Measurements from ENCODE around the gene PPARA. TPM values are rescaled to one million over a fixed set of nuclear protein-coding genes. Genes with fewer than 3 reads are reported as not detected.

Gene PPARA
- total RNA-seq, 1 donor from 2014 or later = 8.4 TPM

DNA sequence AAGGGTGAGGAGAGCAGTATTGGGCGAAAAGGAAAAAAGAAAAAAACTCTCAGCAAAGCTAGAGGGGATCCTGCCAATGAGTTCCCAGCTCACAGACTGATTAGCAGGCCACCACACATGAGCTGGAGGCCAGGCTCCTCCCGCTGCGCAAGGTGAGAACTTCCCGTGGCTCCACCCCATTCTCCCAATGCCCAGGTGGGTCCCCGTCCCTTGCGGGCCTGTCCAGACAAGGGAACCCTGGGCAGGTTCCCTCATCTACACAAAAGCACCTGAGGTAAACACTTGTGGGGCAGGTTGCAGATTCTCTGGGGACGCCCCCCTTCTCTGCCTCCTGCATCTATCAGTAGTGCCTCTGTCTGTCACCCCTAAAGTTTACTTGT lies 53.3 kb downstream of the PPARA start:
- Mint-ChIP-seq H3K36me3 (ENCODE audit: low read depth, unreplicated experiment) (peaks cover 13% of the 10 kb centered on the region), H3K27me3 (ENCODE audit: low read depth, unreplicated experiment) (no peaks in the 10 kb centered on the region), H3K27ac (ENCODE audit: unreplicated experiment) (no peak overlapping the region), H3K4me1 (ENCODE audit: low read depth, unreplicated experiment) (peaks cover 8% of the 10 kb centered on the region), H3K4me3 (ENCODE audit: unreplicated experiment) (no peak overlapping the region), H3K9me3 (ENCODE audit: unreplicated experiment) (peaks cover 3% of the 10 kb centered on the region)
- Histone ChIP-seq H3K79me2 (ENCODE audit: insufficient read depth, low read length) (no peaks in the 10 kb centered on the region), H3K27me3 (ENCODE audit: insufficient read depth, low read length) (no peaks in the 10 kb centered on the region), H4K20me1 (ENCODE audit: insufficient read depth, low read length) (no peaks in the 10 kb centered on the region), H2AFZ (ENCODE audit: low read depth, low read length) (no peak overlapping the region), H3K4me2 (ENCODE audit: low read length) (no peak overlapping the region), H3K4me1 (ENCODE audit: insufficient read depth, low read length) (no peaks in the 10 kb centered on the region), H3K9me3 (ENCODE audit: insufficient read depth, low read depth, low read length) (no peaks in the 10 kb centered on the region), H3K9ac (ENCODE audit: low read length) (no peak overlapping the region), H3K36me3 (ENCODE audit: insufficient read depth, low read length) (no peaks in the 10 kb centered on the region), H3K4me3 (ENCODE audit: insufficient read depth, low read depth, low read length) (no peak overlapping the region), H3K27ac (ENCODE audit: low read depth, low read length) (no peak overlapping the region)
- no peak for TF ChIP-seq EZH2 (IDR thresholded peaks at IDR 0.05; ENCODE audit: insufficient read depth, low read length)
- TF ChIP-seq, protein P1, sequence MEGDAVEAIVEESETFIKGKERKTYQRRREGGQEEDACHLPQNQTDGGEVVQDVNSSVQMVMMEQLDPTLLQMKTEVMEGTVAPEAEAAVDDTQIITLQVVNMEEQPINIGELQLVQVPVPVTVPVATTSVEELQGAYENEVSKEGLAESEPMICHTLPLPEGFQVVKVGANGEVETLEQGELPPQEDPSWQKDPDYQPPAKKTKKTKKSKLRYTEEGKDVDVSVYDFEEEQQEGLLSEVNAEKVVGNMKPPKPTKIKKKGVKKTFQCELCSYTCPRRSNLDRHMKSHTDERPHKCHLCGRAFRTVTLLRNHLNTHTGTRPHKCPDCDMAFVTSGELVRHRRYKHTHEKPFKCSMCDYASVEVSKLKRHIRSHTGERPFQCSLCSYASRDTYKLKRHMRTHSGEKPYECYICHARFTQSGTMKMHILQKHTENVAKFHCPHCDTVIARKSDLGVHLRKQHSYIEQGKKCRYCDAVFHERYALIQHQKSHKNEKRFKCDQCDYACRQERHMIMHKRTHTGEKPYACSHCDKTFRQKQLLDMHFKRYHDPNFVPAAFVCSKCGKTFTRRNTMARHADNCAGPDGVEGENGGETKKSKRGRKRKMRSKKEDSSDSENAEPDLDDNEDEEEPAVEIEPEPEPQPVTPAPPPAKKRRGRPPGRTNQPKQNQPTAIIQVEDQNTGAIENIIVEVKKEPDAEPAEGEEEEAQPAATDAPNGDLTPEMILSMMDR (IDR thresholded peaks at IDR 0.05; ENCODE audit: insufficient read depth, low read depth, low read length) = no peak
- no peak for FAIRE-seq
- no peak for DNase-seq (ENCODE audit: low read depth)

DNA sequence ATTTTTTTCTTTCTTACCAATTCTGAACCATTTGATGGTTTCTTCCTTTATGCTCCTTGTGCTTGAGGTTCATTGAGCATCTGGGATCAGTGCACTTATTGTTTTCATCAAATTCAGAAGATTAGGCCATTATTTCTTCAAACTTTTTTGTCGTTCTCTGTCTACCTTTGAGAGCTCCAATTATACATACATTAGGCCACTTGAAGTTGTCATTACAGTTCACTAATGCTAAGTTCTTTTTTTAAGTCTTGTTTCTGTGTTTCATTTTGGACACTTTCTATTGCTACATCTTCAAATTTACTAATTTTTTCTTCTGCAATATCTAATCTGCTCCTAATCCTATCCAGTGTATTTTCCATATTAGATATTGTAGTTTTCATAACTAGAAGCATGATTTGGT lies 58.9 kb downstream of the PPARA start:
- no peaks in the 10 kb centered on the region for H3K36me3 ChIP-seq (ENCODE audit: insufficient read depth, low read length)
- no peak for TF ChIP-seq EZH2 (IDR thresholded peaks at IDR 0.05; ENCODE audit: insufficient read depth, low read length)
- TF ChIP-seq, protein P1 (IDR thresholded peaks at IDR 0.05; ENCODE audit: insufficient read depth, low read depth, low read length) = no peak
- H3K27me3 Mint-ChIP-seq (ENCODE audit: low read depth, unreplicated experiment) = no peaks in the 10 kb centered on the region

DNA sequence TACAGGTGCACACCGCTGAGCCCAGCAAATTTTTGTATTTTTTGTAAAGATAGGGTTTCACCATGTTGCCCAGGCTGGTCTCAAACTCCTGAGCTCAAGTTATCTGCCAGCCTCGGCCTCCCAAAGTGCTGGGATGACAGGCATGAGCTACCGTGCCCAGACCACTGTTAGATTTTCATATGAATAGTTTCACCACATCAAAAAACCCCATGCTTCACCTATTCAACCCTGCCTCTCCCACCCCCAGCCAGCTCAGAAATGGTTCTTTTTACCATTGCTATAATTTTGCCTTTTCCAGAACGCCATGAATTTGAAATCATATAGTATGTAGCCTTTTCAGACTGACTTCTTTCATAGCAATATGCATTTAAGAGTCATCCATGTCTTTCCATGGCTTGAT lies 61.9 kb downstream of the PPARA start:
- H3K27me3 Mint-ChIP-seq (ENCODE audit: low read depth, unreplicated experiment) = no peaks in the 10 kb centered on the region
- no peak overlapping the region for H3K4me3 Mint-ChIP-seq (ENCODE audit: unreplicated experiment)
- Histone ChIP-seq H3K27me3 (ENCODE audit: insufficient read depth, low read length) (no peaks in the 10 kb centered on the region), H4K20me1 (ENCODE audit: insufficient read depth, low read length) (no peaks in the 10 kb centered on the region), H3K79me2 (ENCODE audit: insufficient read depth, low read length) (no peaks in the 10 kb centered on the region), H3K4me3 (ENCODE audit: insufficient read depth, low read depth, low read length) (no peak overlapping the region), H3K9ac (ENCODE audit: low read length) (no peak overlapping the region), H3K4me2 (ENCODE audit: low read length) (no peak overlapping the region), H3K4me1 (ENCODE audit: insufficient read depth, low read length) (no peaks in the 10 kb centered on the region), H3K36me3 (ENCODE audit: insufficient read depth, low read length) (no peaks in the 10 kb centered on the region), H3K27ac (ENCODE audit: low read depth, low read length) (no peak overlapping the region), H3K9me3 (ENCODE audit: insufficient read depth, low read depth, low read length) (peaks cover 10% of the 10 kb centered on the region), H2AFZ (ENCODE audit: low read depth, low read length) (no peak overlapping the region)
- DNase-seq (ENCODE audit: low read depth) (no peak), FAIRE-seq (no peak)
- H3K4me1 Mint-ChIP-seq (ENCODE audit: low read depth, unreplicated experiment) = no peaks in the 10 kb centered on the region
- H3K36me3 Mint-ChIP-seq (ENCODE audit: low read depth, unreplicated experiment) = peaks cover 59% of the 10 kb centered on the region
- TF ChIP-seq EZH2 (IDR thresholded peaks at IDR 0.05; ENCODE audit: insufficient read depth, low read length) = no peak
- TF ChIP-seq, protein P1 (IDR thresholded peaks at IDR 0.05; ENCODE audit: insufficient read depth, low read depth, low read length) = no peak
- peaks cover 39% of the 10 kb centered on the region for H3K9me3 Mint-ChIP-seq (ENCODE audit: unreplicated experiment)
- H3K27ac Mint-ChIP-seq (ENCODE audit: unreplicated experiment) = no peak overlapping the region

More for the DNA sequence above, 58.9 kb downstream of the PPARA start:
- H3K27ac Mint-ChIP-seq (ENCODE audit: unreplicated experiment) = no peak overlapping the region
- Histone ChIP-seq H3K9me3 (ENCODE audit: insufficient read depth, low read depth, low read length) (peaks cover 10% of the 10 kb centered on the region), H3K4me1 (ENCODE audit: insufficient read depth, low read length) (no peaks in the 10 kb centered on the region), H3K4me3 (ENCODE audit: insufficient read depth, low read depth, low read length) (no peak overlapping the region), H3K27me3 (ENCODE audit: insufficient read depth, low read length) (no peaks in the 10 kb centered on the region), H3K4me2 (ENCODE audit: low read length) (no peak overlapping the region), H3K27ac (ENCODE audit: low read depth, low read length) (no peak overlapping the region), H4K20me1 (ENCODE audit: insufficient read depth, low read length) (no peaks in the 10 kb centered on the region), H2AFZ (ENCODE audit: low read depth, low read length) (no peak overlapping the region), H3K79me2 (ENCODE audit: insufficient read depth, low read length) (no peaks in the 10 kb centered on the region), H3K9ac (ENCODE audit: low read length) (no peak overlapping the region)
- H3K4me1 Mint-ChIP-seq (ENCODE audit: low read depth, unreplicated experiment) = no peaks in the 10 kb centered on the region
- no peak for DNase-seq (ENCODE audit: low read depth)
- no peak overlapping the region for H3K4me3 Mint-ChIP-seq (ENCODE audit: unreplicated experiment)
- FAIRE-seq = no peak
- H3K36me3 Mint-ChIP-seq (ENCODE audit: low read depth, unreplicated experiment) = peaks cover 52% of the 10 kb centered on the region
- peaks cover 39% of the 10 kb centered on the region for H3K9me3 Mint-ChIP-seq (ENCODE audit: unreplicated experiment)

Measured in astrocyte (in vitro differentiated cells and primary cell).